ENCODE results near the gene LDB3. TPM values are rescaled to one million over a fixed set of nuclear protein-coding genes. Genes with fewer than 3 reads are reported as not detected.

LDB3 gene
- total RNA-seq, 1 donor from 2014 or later, result 4.7 TPM

DNA sequence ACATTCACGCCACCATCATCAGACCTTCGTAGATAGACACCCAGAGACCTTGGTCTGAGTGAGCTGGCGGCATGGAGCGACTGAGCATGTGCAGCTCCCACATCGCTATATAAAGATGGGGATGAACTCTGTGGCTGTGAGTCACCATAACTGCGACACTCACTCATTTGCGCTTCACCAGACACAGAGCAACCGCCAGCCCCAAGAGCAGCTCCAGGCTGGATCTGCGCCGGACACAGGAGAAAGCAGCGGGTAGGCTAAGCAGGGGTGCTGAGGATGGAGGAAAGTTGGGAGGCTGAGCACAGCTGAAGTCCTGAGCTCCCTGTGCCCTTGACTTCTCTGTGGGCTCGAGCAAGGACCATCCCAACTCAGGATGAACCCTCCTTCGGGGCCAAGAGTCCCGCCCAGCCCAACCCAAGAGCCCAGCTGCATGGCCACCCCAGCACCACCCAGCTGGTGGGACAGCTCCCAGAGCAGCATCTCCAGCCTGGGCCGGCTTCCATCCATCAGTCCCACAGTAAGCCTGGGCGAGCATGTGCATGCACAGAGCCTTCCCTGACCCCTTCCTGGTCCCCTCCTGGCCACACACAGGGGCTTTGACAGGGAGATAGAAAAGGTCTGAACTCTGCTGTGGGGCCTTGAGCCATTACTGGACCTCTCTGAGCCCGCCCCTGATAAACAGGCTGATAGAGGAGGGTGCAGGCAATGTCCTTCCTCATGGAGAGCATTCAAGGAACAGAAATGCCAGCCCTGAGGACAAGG is 13.7 kb upstream of the LDB3 start, which contains the start of gene OPN4:
TSS of gene OPN4 (plus strand) at position 137 of the 762 bp plus-strand sequence. CDS start at position 374, 237 bp downstream.
- no peaks in the 10 kb centered on the region for H3K9me3 ChIP-seq
- H3K4me3 ChIP-seq, result no peak within 1 kb of the TSS
- no peaks in the 10 kb centered on the region for H3K36me3 ChIP-seq
- intact Hi-C loops (cut with DNase I), result no loop called here
- H3K27ac ChIP-seq, result no peak within 1 kb of the TSS
- DNase-seq (ENCODE audit: extremely low spot score in 2 of 2), result no peak
- TF ChIP-seq POLR2A (IDR thresholded peaks at IDR 0.05) (no peak), POLR2AphosphoS5 (IDR thresholded peaks at IDR 0.05; ENCODE audit: insufficient read depth in 1 of 2, low read depth in 1 of 2) (no peak)
- TF ChIP-seq, protein P1, sequence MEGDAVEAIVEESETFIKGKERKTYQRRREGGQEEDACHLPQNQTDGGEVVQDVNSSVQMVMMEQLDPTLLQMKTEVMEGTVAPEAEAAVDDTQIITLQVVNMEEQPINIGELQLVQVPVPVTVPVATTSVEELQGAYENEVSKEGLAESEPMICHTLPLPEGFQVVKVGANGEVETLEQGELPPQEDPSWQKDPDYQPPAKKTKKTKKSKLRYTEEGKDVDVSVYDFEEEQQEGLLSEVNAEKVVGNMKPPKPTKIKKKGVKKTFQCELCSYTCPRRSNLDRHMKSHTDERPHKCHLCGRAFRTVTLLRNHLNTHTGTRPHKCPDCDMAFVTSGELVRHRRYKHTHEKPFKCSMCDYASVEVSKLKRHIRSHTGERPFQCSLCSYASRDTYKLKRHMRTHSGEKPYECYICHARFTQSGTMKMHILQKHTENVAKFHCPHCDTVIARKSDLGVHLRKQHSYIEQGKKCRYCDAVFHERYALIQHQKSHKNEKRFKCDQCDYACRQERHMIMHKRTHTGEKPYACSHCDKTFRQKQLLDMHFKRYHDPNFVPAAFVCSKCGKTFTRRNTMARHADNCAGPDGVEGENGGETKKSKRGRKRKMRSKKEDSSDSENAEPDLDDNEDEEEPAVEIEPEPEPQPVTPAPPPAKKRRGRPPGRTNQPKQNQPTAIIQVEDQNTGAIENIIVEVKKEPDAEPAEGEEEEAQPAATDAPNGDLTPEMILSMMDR (IDR thresholded peaks at IDR 0.05), result no peak
- no peaks in the 10 kb centered on the region for H3K27me3 ChIP-seq
- peaks cover 7% of the 10 kb centered on the region for H3K4me1 ChIP-seq

DNA sequence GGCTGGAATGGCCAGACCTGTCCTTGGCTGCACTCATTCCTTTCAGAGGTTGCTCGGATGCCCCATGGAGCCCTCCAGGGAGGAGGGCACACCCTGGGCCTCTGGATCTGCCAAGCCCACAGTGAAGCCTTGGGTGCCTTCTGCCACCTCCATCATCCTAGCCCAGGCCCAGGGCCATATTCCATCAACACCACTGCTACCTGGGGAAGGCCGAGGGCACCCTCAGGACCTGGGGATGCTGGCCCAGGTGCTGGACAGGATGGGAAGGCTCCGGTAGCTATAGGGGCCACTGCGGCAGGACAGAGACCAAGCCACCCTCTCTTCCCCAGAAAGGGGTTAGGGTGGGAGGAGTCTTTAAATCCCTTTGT is 13.2 kb upstream of the LDB3 start:
- intact Hi-C loops (cut with DNase I), result no loop called here
- no peak overlapping the region for H3K27ac ChIP-seq
- TF ChIP-seq POLR2A (IDR thresholded peaks at IDR 0.05), result no peak
- TF ChIP-seq, protein P1 (IDR thresholded peaks at IDR 0.05), result no peak
- no peak for TF ChIP-seq POLR2AphosphoS5 (IDR thresholded peaks at IDR 0.05; ENCODE audit: insufficient read depth in 1 of 2, low read depth in 1 of 2)
- no peak for DNase-seq (ENCODE audit: extremely low spot score in 2 of 2)
- H3K4me1 ChIP-seq, result peaks cover 2% of the 10 kb centered on the region
- no peaks in the 10 kb centered on the region for H3K27me3 ChIP-seq
- H3K36me3 ChIP-seq, result no peaks in the 10 kb centered on the region
- no peak overlapping the region for H3K4me3 ChIP-seq
- no peaks in the 10 kb centered on the region for H3K9me3 ChIP-seq

DNA sequence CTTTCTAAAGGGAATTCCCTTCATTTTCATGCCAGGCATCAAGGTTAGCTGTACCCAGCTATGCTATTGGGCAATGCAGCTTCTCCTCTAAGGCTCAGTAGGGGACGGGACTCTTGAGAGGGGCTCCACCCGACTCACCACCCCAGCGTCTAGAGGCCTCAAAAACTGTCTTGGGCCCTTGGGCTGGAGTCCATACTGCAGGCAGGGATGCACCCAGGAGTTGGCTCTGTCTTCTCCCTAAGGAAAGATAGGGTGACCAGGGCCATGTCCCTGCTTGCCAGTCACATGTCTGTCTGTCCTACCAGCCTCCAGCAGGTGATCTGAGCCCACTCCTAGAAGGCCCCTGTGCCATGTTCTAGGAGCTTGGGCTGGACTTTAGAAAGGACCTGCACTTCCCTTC is 12.7 kb upstream of the LDB3 start:
- no peaks in the 10 kb centered on the region for H3K4me1 ChIP-seq
- no peaks in the 10 kb centered on the region for H3K9me3 ChIP-seq
- no peaks in the 10 kb centered on the region for H3K27me3 ChIP-seq
- no peak for DNase-seq (ENCODE audit: extremely low spot score in 2 of 2)
- H3K27ac ChIP-seq, result no peak overlapping the region
- no peak overlapping the region for H3K4me3 ChIP-seq
- intact Hi-C loops (cut with DNase I), result no loop called here
- no peaks in the 10 kb centered on the region for H3K36me3 ChIP-seq
- TF ChIP-seq POLR2AphosphoS5 (IDR thresholded peaks at IDR 0.05; ENCODE audit: insufficient read depth in 1 of 2, low read depth in 1 of 2) (no peak), POLR2A (IDR thresholded peaks at IDR 0.05) (no peak)
- TF ChIP-seq, protein P1 (IDR thresholded peaks at IDR 0.05), result no peak

DNA sequence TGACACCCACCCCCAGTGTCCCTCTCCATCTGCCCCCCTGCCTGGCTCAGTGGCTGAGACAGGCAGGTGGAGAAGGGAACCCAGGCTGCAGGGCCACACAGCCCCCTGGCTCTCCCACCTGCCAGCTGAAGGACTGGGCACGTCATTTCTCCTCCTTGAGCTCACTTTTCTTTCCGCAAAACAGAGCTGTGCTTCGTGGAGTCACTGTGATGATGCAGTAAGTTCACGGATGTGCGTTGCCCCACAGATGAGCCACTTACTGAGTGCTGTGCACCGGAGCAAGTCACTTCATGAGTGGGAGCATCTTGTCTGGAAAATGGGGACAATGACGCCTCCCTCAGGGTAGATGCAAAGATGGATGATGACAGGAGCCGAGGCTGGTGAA is 11.3 kb upstream of the LDB3 start:
- Histone ChIP-seq H3K27me3 (no peaks in the 10 kb centered on the region), H3K36me3 (no peaks in the 10 kb centered on the region), H3K4me3 (no peak overlapping the region), H3K9me3 (no peaks in the 10 kb centered on the region), H3K27ac (no peak overlapping the region), H3K4me1 (no peaks in the 10 kb centered on the region)
- TF ChIP-seq POLR2A (IDR thresholded peaks at IDR 0.05) (no peak), POLR2AphosphoS5 (IDR thresholded peaks at IDR 0.05; ENCODE audit: insufficient read depth in 1 of 2, low read depth in 1 of 2) (no peak)
- TF ChIP-seq, protein P1 (IDR thresholded peaks at IDR 0.05), result no peak
- intact Hi-C loops (cut with DNase I), result no loop called here
- DNase-seq (ENCODE audit: extremely low spot score in 2 of 2), result no peak

DNA sequence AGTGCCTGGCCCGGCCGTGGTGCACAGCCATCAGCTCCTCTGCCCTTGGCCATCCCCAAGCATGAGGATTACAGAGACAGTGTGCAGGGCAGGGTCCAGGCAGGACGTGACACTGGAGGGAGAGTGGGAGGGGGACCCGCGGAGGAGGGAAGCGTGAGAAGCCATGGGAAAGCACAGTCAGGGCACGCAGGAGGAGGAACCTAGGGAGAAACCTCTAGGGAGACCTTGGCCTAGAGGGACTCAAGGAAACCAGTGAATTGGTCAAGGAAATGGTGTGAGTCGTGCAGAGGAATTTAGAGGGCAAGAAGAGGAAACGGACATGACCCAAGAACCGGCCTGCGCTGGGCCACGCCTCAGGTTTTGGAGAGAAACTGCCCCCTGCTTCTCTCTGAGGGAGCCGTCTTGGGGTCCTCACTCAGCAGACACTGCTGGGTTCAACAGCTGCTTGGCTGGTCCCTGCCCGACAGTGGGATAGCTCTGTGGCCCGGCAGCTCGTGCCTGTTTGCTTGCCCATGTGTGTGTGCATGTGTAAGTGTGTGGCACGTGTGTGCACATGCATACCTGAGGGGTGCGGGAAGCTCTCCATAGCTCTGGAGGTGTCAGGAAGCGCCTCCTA is 10.8 kb upstream of the LDB3 start:
- no peak overlapping the region for H3K27ac ChIP-seq
- H3K4me3 ChIP-seq, result no peak overlapping the region
- no peak for DNase-seq (ENCODE audit: extremely low spot score in 2 of 2)
- intact Hi-C loops (cut with DNase I), result no loop called here
- no peaks in the 10 kb centered on the region for H3K4me1 ChIP-seq
- H3K27me3 ChIP-seq, result no peaks in the 10 kb centered on the region
- no peaks in the 10 kb centered on the region for H3K36me3 ChIP-seq
- TF ChIP-seq, protein P1 (IDR thresholded peaks at IDR 0.05), result no peak
- TF ChIP-seq POLR2A (IDR thresholded peaks at IDR 0.05) (no peak), POLR2AphosphoS5 (IDR thresholded peaks at IDR 0.05; ENCODE audit: insufficient read depth in 1 of 2, low read depth in 1 of 2) (no peak)
- H3K9me3 ChIP-seq, result no peaks in the 10 kb centered on the region
